Activated T-cell treated with anti-CD3 and anti-CD28 coated beads for 48 hours (primary cell): Measurements from ENCODE around the gene DNA2.
"Not testable (repeated sequence)": the region's sequence is repeated elsewhere in the genome, so short reads cannot be mapped to it uniquely, and the experiment has no call there.

Experiments used
- DNase-seq: peaks from one replicate; pipeline ENCODE4 v3.0.0-alpha.2; 2020; ENCODE audit warnings: low read depth

The DNA2 gene, protein sequence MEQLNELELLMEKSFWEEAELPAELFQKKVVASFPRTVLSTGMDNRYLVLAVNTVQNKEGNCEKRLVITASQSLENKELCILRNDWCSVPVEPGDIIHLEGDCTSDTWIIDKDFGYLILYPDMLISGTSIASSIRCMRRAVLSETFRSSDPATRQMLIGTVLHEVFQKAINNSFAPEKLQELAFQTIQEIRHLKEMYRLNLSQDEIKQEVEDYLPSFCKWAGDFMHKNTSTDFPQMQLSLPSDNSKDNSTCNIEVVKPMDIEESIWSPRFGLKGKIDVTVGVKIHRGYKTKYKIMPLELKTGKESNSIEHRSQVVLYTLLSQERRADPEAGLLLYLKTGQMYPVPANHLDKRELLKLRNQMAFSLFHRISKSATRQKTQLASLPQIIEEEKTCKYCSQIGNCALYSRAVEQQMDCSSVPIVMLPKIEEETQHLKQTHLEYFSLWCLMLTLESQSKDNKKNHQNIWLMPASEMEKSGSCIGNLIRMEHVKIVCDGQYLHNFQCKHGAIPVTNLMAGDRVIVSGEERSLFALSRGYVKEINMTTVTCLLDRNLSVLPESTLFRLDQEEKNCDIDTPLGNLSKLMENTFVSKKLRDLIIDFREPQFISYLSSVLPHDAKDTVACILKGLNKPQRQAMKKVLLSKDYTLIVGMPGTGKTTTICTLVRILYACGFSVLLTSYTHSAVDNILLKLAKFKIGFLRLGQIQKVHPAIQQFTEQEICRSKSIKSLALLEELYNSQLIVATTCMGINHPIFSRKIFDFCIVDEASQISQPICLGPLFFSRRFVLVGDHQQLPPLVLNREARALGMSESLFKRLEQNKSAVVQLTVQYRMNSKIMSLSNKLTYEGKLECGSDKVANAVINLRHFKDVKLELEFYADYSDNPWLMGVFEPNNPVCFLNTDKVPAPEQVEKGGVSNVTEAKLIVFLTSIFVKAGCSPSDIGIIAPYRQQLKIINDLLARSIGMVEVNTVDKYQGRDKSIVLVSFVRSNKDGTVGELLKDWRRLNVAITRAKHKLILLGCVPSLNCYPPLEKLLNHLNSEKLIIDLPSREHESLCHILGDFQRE

DNA sequence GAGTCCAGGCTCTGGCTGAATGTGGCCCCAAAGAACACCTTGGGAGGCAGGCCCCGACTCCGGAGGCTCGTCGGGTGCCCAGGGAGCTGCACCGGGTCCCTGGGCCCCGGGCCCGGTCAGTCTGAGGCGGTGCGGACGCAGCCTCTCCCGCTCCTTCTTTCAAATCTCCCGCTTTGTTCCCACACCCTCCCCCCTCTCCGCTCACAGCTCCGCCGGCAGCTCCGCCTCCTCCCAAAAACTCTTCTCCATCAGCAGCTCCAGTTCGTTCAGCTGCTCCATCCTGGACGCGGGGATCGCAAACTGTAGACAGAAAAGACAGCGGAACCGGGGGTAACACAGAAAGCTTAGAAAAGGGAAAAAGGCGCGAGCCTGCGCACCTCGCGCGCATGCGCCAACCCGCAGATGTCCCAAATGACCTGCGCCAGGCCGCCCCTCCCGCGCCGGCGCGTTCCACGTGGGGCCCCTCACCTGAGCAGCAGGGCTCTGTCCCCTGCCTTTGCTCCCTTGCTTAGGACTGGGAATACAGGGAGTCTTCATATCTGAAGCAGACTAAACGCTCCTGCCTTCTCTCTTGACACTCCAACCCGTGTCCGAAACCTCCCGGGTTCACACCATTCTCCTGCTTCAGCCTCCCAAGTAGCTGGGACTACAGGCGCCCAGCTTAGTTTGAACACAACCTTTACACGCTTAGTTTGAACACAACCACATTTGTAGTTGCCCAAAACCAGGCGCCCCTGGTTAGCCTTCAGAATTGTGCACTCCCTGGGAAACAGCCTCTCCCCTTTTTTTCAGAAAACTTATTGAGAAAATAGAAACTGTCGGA is at the start of gene DNA2:
DNA2 (minus strand) TSS at position 388 of the 823 bp plus-strand sequence; CDS start at position 279, 109 bp downstream.
- peak; percentile 81 for DNase-seq

DNA sequence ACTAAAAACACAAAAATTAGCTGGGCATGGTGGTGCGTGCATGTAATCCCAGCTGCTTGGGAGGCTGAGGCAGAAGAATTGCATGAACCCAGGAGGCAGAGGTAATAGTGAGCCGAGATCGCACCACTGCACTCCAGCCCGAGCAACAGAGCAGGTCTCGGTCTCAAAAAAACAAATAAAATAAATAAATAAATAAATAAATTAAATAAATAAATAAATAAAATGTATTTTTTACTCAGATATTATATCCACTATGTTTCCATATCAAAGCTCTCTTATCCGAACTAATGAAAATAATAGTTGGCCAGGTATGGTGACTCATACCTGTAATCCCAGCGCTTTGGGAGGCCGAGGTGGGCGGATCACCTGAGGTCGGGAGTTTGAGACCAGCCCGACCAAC is 46.8 kb upstream of the DNA2 start:
- DNase-seq, result not testable (repeated sequence)

DNA sequence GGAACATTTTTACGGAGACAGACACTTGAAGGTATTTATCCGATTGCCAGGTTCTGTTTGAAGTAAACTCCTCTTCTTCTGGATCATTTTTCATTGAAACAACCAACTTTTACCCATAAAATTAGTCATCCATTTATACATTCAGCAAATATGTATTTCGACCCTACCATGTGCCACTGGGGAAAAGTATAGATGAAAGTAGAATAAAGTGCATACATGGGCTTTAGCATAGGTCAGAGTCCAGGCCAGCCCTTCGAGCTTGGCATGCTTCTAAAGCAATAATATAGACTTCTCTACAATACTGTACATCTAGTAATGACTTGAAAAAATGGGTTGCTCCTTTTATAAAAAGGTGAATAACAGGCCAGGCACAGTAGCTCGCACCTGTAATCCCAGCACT is 45.4 kb upstream of the DNA2 start:
- no peak for DNase-seq

GRCh38 chr10:68516766-68517165 is 45.0 kb upstream of the DNA2 start:
- no peak for DNase-seq

DNA sequence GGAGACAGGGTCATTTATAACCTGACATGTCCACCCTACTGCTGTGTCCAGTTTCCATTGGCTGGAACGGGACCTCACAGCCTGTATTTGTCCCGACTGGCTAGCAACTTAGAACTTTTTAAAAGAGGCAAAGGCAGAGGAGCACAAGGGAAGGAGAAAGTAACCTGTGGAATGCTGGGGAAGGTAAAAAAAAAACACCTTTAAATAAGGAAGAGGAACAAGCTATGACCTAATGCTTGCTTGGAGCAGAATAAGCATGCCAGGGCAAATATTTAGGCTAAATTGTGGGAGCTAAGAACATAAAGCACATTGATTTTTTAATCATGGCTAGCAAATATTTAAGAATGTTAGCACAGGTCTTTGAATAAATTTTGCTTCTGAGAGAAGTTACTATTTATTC is 44.4 kb upstream of the DNA2 start:
- DNase-seq, result not testable (repeated sequence)

DNA sequence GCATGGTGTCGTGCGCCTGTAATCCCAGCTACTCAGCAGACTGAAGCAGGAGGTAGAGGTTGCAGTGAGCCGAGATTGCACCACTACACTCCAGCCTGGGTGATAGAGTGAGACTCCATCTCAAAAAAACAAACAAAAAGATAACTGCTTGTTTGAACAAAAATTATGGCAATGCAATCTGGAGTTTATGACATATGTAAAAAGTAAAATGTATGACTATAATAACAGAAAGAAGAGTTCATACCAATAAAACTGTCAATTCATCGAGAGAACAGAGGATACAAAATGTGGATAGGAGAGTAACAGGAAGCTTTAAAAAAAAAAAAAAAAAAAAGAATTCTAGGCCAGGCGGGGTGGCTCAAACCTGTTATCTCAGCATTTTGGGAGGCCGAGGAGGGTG is 36.3 kb upstream of the DNA2 start:
- no peak for DNase-seq

DNA sequence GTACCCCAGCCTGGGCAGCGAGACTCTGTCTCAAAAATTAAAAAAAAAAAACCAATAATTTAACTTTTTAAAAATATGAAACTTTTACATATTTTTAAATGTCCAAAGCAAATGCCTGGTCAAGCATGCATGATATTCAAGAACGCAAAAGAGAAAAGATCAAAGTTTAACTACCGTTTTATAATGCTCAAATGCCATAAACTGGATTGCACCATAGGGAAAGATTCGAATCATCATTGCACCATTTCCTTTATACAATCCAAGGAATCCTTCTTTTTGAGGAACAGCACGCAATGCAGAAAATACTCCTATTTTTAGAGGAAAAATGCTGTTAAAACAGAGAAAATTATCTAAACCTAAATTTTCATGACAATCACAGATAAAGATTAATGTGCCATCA is 34.6 kb upstream of the DNA2 start:
- no peak for DNase-seq

DNA sequence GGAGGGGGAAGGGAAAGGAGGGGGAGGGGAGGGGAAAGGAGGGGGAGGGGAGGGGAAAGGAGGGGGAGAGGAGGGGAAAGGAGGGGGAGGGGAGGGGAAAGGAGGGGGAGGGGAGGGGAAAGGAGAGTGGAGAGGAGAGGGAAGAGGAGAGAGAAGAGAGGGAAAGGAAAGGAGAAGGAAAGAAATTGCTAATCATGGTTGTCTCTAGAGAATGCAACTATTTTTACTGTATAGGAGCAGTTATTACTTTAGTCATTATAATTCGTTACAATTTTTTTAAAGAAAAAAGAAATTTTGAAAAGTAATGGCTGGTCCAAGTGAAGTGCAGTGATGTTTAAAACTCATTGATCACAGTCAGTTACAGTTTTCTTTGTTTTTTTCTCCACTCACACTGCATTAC is 31.1 kb upstream of the DNA2 start:
- no peak for DNase-seq

- DNase-seq, result no peak
These were observed 29.9 kb upstream of the DNA2 start for GRCh38 chr10:68501691-68502090.

DNA sequence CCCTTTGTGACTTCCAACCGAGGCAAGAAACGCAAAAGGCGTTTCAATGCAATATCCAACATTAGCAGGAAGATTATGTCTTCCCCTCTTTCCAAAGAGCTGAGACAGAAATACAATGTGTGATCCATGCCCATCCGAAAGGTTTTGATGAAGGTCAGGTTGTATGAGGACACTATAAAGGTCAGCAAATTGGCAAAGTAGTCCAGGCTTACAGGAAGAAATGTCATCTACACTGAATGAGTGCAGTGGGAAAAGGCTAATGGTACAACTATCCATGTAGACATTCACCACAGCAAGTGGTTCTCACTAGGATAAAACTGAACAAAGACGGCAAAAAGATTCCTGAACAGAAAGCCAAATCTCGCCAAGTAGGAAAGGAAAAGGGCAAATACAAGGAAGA is 27.8 kb upstream of the DNA2 start:
- no peak for DNase-seq

DNA sequence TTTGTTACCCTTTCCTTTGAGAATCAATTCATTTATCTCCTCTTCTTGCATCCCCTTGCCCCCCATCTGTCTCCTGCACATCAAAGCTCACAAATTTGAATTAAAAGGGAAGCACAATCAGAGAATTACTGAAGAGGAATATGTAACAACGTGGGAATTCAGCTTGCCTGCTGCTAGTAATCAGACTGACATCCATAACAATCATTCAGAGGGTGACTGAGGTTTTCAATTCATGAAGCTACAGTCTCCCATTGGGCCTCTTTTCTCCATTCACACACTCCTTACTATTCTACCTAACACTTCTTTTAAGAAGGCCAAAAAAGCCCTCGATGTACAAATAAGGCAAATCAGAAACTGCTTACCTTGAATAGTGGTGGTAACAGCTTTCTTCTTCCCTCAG is 24.3 kb upstream of the DNA2 start:
- no peak for DNase-seq

DNA sequence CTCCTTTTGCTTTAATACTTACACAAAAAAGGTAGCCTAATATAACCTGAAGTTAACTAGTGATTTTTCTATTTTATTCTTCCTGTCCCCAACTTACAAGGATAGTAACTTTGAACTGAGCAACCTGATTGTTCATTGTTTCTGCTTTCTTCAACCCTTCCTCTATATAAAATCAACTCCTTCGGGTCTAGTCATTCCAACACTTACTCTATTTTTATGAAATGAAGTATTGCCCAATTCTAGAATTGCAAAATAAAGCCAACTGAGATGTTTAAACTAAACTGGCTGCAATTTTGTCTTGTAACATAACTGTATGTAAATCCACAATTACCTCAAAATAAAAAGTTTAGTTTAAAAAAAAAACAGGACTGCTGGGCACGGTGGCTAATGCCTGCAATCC is 20.3 kb upstream of the DNA2 start:
- DNase-seq, result no peak

GRCh38 chr10:68489919-68490318 is 18.1 kb upstream of the DNA2 start:
- no peak for DNase-seq

DNA sequence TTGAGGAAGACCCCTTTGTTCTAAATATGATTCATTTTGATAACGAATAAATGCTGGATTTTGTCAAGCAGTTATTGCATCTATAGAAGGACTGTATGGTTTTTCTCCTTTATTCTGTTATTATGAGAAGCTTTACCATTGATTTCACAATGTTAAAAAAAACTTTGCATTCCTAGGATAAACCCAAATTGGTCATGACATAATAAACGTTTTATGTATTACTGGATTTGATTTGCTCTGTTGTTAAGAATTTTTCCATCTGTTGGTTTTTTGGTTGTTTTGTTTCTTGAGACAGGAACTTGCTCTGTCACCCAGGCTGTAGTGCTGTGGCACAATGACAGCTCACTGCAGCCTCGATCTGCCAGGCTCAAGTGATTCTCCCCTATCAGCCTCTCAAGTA is 2.2 kb upstream of the DNA2 start:
- no peak for DNase-seq

GRCh38 chr10:68471063-68471585 is 649 bp downstream of the DNA2 start:
- no peak for DNase-seq

- DNase-seq, result no peak
These were observed 1.5 kb downstream of the DNA2 start for GRCh38 chr10:68470300-68470699.

GRCh38 chr10:68469838-68470237 is 1.9 kb downstream of the DNA2 start:
- DNase-seq, result no peak

DNA sequence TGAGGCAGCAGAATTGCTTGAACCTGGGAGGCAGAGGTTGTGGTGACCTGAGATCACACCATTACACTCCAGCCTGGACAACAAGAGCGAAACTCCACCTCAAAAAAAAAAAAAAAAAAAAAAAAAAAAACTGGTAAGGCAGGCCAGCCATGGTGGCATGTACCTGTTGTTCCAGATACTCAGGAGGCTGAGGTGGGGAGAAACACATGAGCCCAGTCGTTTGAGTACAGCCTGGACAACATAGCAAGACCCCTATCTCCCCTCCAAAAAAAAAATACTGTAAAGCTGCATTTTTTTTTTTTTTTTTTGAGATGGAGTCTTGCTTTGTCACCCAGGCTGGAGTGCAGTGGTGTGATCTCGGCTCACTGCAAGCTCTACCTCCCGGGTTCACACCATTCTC is 7.0 kb downstream of the DNA2 start:
- not testable (repeated sequence) for DNase-seq

- DNase-seq, result no peak
These were observed 8.2 kb downstream of the DNA2 start for GRCh38 chr10:68463365-68464093.

GRCh38 chr10:68462536-68462935 is 9.2 kb downstream of the DNA2 start:
- no peak for DNase-seq

DNA sequence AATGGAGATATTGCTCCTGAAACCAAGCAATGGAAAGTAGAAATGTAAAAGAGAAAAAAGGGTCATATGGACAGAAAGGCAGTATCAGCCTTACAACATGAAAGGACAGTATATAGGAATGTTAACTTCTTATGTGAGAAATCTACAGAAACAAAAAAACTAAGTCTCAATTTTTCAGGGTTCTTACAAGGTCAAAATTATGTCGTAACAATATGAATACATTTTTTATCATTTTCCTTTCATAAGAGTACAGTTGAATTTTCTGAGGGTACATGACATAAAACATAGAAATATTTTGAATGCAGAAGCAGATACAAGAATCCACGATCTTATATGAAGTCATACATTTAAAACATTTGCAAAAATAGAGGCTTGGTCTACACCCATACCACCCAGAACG is 10.7 kb downstream of the DNA2 start:
- DNase-seq, result no peak
